ENCODE results near the gene VTA1. TPM values are rescaled to one million over a fixed set of nuclear protein-coding genes. Genes with fewer than 3 reads are reported as not detected.

VTA1 gene
- total and polyA plus RNA-seq, 7 donors = 33.3 to 62.0 (median 39.3) TPM

- H3K27me3 ChIP-seq = no peaks in the 10 kb centered on the region
- TF ChIP-seq EP300 (IDR thresholded peaks at IDR 0.05) = no peak
- no peak for TF ChIP-seq POLR2AphosphoS5 (IDR thresholded peaks at IDR 0.05)
- TF ChIP-seq POLR2A (IDR thresholded peaks at IDR 0.05) = no peak
- TF ChIP-seq CTCF (IDR thresholded peaks at IDR 0.05) = no peak
- H3K9me3 ChIP-seq = no peaks in the 10 kb centered on the region
- intact Hi-C loops (cut with DNase I) = no loop called here
- H3K27ac ChIP-seq = no peak overlapping the region
- H3K4me3 ChIP-seq = no peak overlapping the region
- H3K4me1 ChIP-seq = no peaks in the 10 kb centered on the region
- no peaks in the 10 kb centered on the region for H3K36me3 ChIP-seq
- DNase-seq = no peak
Observed at GRCh38 chr6:142241061-142241460, 94.0 kb downstream of the VTA1 start.

GRCh38 chr6:142242269-142242668 lies 95.2 kb downstream of the VTA1 start:
- H3K27me3 ChIP-seq = no peaks in the 10 kb centered on the region
- H3K27ac ChIP-seq = no peak overlapping the region
- 53 to 71% methylated on average over 4 of the region's 4 CpGs for whole genome bisulfite sequencing, 2 donors
- no peak for TF ChIP-seq POLR2A (IDR thresholded peaks at IDR 0.05)
- no peak for TF ChIP-seq CTCF (IDR thresholded peaks at IDR 0.05)
- TF ChIP-seq POLR2AphosphoS5 (IDR thresholded peaks at IDR 0.05) = no peak
- no peak for TF ChIP-seq EP300 (IDR thresholded peaks at IDR 0.05)
- no peak overlapping the region for H3K4me3 ChIP-seq
- intact Hi-C loops (cut with DNase I) = no loop called here
- H3K36me3 ChIP-seq = no peaks in the 10 kb centered on the region
- no peaks in the 10 kb centered on the region for H3K4me1 ChIP-seq
- no peaks in the 10 kb centered on the region for H3K9me3 ChIP-seq
- no peak for DNase-seq

DNA sequence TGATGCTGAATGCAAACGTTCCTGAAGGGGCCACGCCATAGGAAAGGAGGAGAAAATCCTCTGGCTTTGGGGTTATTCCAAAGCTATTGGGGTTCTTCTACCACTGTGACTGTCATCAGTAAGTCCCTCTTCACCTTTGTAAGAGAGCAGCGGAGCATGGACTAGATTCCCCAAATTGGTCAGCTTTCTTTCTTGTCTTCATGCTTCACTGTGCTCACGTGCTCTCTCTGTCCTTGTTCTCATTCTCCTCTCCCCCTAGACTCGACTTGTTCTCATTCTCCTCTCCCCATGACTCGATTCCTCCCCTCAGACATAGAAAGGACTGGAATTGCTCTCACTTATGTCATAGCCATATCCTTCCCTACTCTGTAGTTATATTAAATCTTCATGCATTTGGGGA lies 99.9 kb downstream of the VTA1 start:
- Histone ChIP-seq H3K27me3 (no peaks in the 10 kb centered on the region), H3K36me3 (no peaks in the 10 kb centered on the region), H3K4me3 (no peak overlapping the region), H3K4me1 (no peaks in the 10 kb centered on the region), H3K9me3 (no peaks in the 10 kb centered on the region), H3K27ac (no peak overlapping the region)
- no peak for DNase-seq
- intact Hi-C loops (cut with DNase I) = no loop called here
- TF ChIP-seq POLR2AphosphoS5 (IDR thresholded peaks at IDR 0.05) (no peak), EP300 (IDR thresholded peaks at IDR 0.05) (no peak)
- WGBS, 2 donors = 72 to 86% methylated on average over 6 of the region's 6 CpGs

GRCh38 chr6:142249266-142249665 lies 102.2 kb downstream of the VTA1 start:
- Histone ChIP-seq H3K4me1 (no peaks in the 10 kb centered on the region), H3K4me3 (no peak overlapping the region), H3K9me3 (no peaks in the 10 kb centered on the region), H3K27me3 (no peaks in the 10 kb centered on the region), H3K36me3 (no peaks in the 10 kb centered on the region), H3K27ac (no peak overlapping the region)
- no peak for DNase-seq
- intact Hi-C loops (cut with DNase I) = no loop called here
- 24 to 70% methylated on average over 3 of the region's 3 CpGs for WGBS, 2 donors
- TF ChIP-seq CTCF (IDR thresholded peaks at IDR 0.05) (no peak), EP300 (IDR thresholded peaks at IDR 0.05) (no peak), POLR2A (IDR thresholded peaks at IDR 0.05) (no peak), POLR2AphosphoS5 (IDR thresholded peaks at IDR 0.05) (no peak)

DNA sequence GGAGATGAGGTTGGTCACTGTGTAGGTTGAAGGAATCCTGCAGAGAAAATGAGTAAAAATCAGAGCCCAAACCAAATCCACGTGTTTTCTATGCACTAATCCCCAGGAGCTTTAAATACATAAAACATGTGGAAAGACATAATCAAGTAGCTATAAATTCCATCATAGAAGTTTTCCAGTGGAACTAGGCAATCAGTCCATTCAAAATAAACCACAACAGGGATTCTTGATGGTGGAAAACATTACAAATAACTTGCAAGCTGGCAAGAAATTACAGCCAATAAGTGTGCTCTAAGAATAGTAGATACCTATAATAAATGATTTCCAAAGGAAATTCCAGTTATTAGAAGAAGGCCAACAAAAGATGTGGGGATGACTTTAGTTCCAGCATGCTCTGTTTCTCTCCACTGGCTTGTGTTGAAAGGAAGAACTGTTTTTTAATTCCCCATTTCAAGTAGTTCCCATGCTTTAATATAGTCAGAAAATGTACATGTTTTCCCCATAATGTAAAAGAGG lies 104.9 kb downstream of the VTA1 start:
- intact Hi-C loops (cut with DNase I) = no loop called here

More for the DNA sequence above, 104.9 kb downstream of the VTA1 start:
- WGBS, 2 donors = 41 to 61% methylated on average over 1 of the region's 1 CpG
- H3K27ac ChIP-seq = no peak overlapping the region
- no peaks in the 10 kb centered on the region for H3K27me3 ChIP-seq
- H3K4me1 ChIP-seq = no peaks in the 10 kb centered on the region
- no peak for DNase-seq
- TF ChIP-seq EP300 (IDR thresholded peaks at IDR 0.05) (no peak), CTCF (IDR thresholded peaks at IDR 0.05) (no peak), POLR2A (IDR thresholded peaks at IDR 0.05) (no peak), POLR2AphosphoS5 (IDR thresholded peaks at IDR 0.05) (no peak)
- H3K4me3 ChIP-seq = no peak overlapping the region
- H3K9me3 ChIP-seq = no peaks in the 10 kb centered on the region
- H3K36me3 ChIP-seq = no peaks in the 10 kb centered on the region
